Measurements from ENCODE around the gene CDT1. TPM values are rescaled to one million over a fixed set of nuclear protein-coding genes. Genes with fewer than 3 reads are reported as not detected.

CDT1 gene
- total and polyA plus RNA-seq, 10 of the 15 experiments (the other 5 are each of a cell fraction or from before 2014, with no cell fraction given) = 0.50 to 87.6 (median 8.8) TPM

- TF ChIP-seq ZBTB4 (CRISPR knock-in tag; IDR thresholded peaks at IDR 0.05) (no peak), ZNF274 (IDR thresholded peaks at IDR 0.05; ENCODE audit: insufficient read depth, insufficient read length) (no peak), DPF2 (IDR thresholded peaks at IDR 0.05) (peak; percentile 92), ZBED1 (IDR thresholded peaks at IDR 0.05; ENCODE audit: borderline replicate concordance) (no peak), CHD2 (IDR thresholded peaks at IDR 0.05; ENCODE audit: borderline replicate concordance, low read depth, low read length) (no peak), ETV6 (conservative IDR thresholded peaks at IDR 0.05 in 1 of 2, IDR thresholded peaks at IDR 0.05 in 1 of 2; ENCODE audit: borderline replicate concordance in 1 of 2, low read depth in 1 of 2) (no peak), RAD21 (IDR thresholded peaks at IDR 0.05; ENCODE audit: insufficient read depth, low read depth, low read length) (peak; percentile 87), SMAD5 (IDR thresholded peaks at IDR 0.05; ENCODE audit: low read depth) (no peak), BCLAF1 (IDR thresholded peaks at IDR 0.05) (peak; percentile 36; the same call in 1 of the 2 replicates), CEBPZ (IDR thresholded peaks at IDR 0.05; ENCODE audit: low read depth, low read length) (no peak), BHLHE40 (IDR thresholded peaks at IDR 0.05; ENCODE audit: borderline replicate concordance in 1 of 2, low read depth in 2 of 2, low read length in 1 of 2) (peak; percentile 60 to 76; a peak in 3 of 4 replicates), IKZF2 (IDR thresholded peaks at IDR 0.05) (no peak), ASH2L (IDR thresholded peaks at IDR 0.05; ENCODE audit: borderline replicate concordance, low read depth) (no peak), SP1 (IDR thresholded peaks at IDR 0.05; ENCODE audit: low read depth, low read length) (no peak), POLR2AphosphoS5 (IDR thresholded peaks at IDR 0.05; ENCODE audit: low read length) (peak; percentile 77; the same call in 1 of the 2 replicates), SIN3A (IDR thresholded peaks at IDR 0.05; ENCODE audit: low read depth, low read length) (no peak; the same call in 1 of the 2 replicates), E2F4 (IDR thresholded peaks at IDR 0.05; ENCODE audit: low read depth, low read length) (no peak)
Observed at GRCh38 chr16:88785106-88785924, 18.3 kb upstream of the CDT1 start, which contains the start of gene PIEZO1 (continued).
